Hepatocyte (in vitro differentiated cells): ENCODE results near the gene RIBC2. TPM values are rescaled to one million over a fixed set of nuclear protein-coding genes. Genes with fewer than 3 reads are reported as not detected.

Source experiments
- DNase-seq: peaks from one replicate; pipeline ENCODE4 v3.0.0-alpha.2; 2016; ENCODE audit warnings: low spot score
- H2AFZ ChIP-seq: fragments of 200-600 bp; sonication (generic); 2 replicates; pipeline ENCODE4 v1.6.0; 2016; ENCODE audit warnings: antibody characterized with exemption, mild to moderate bottlenecking
- H3K27ac ChIP-seq: fragments of 200-600 bp; sonication (generic); 2 replicates; pipeline ENCODE4 v1.5.1; 2016; ENCODE audit warnings: mild to moderate bottlenecking
- H3K27me3 ChIP-seq: fragments of 200-600 bp; sonication (generic); 2 replicates; pipeline ENCODE4 v1.6.1; 2016
- H3K36me3 ChIP-seq: fragments of 200-600 bp; sonication (generic); replicated peaks from 2 replicates; pipeline ENCODE4 v1.5.1; 2016; ENCODE audit warnings: low read depth; ENCODE audit not compliant: insufficient read depth
- H3K4me1 ChIP-seq: fragments of 200-600 bp; sonication (generic); 2 replicates; pipeline ENCODE4 v1.5.1; 2016; ENCODE audit warnings: mild to moderate bottlenecking, moderate library complexity; ENCODE audit not compliant: insufficient read depth
- H3K4me2 ChIP-seq: fragments of 200-600 bp; sonication (generic); 2 replicates; pipeline ENCODE4 v1.6.0; 2016
- H3K4me3 ChIP-seq: fragments of 200-600 bp; sonication (generic); 2 replicates; pipeline ENCODE4 v1.5.1; 2016; ENCODE audit warnings: mild to moderate bottlenecking
- H3K79me2 ChIP-seq: fragments of 200-600 bp; sonication (generic); 2 replicates; pipeline ENCODE4 v1.6.0; 2017; ENCODE audit warnings: mild to moderate bottlenecking
- H3K9me2 ChIP-seq: fragments of 200-600 bp; sonication (generic); replicated peaks from 2 replicates; pipeline ENCODE4 v1.6.0; 2017; ENCODE audit warnings: mild to moderate bottlenecking; ENCODE audit not compliant: insufficient read depth
- H3K9me3 ChIP-seq: fragments of 200-600 bp; sonication (generic); 2 replicates; pipeline ENCODE4 v1.5.1; 2016; ENCODE audit warnings: low read depth, mild to moderate bottlenecking
- H4K20me1 ChIP-seq: fragments of 200-600 bp; sonication (generic); 2 replicates; pipeline ENCODE4 v1.6.0; 2016; ENCODE audit warnings: mild to moderate bottlenecking; ENCODE audit not compliant: insufficient read depth, poor library complexity, severe bottlenecking
- CTCF ChIP-seq: fragments of 200-600 bp; sonication (generic); IDR thresholded peaks from 2 replicates; pipeline ENCODE4 v1.5.1; 2016; ENCODE audit warnings: antibody characterized with exemption, mild to moderate bottlenecking; ENCODE audit not compliant: poor library complexity
- EZH2 ChIP-seq: fragments of 200-600 bp; sonication (generic); IDR thresholded peaks from 2 replicates; pipeline ENCODE4 v1.6.1; 2016; ENCODE audit warnings: antibody characterized with exemption, mild to moderate bottlenecking, borderline replicate concordance
- EZH2phosphoT487 ChIP-seq: fragments of 200-600 bp; sonication (generic); IDR thresholded peaks from one replicate; pipeline ENCODE4 v1.6.1; 2018; ENCODE audit warnings: antibody characterized with exemption, mild to moderate bottlenecking, low read depth, moderate library complexity; ENCODE audit not compliant: unreplicated experiment, severe bottlenecking
- WGBS: methylation state at CpG from one replicate; pipeline ENCODE4 v1.1.6; 2016; ENCODE audit warnings: low lambda C conversion rate; ENCODE audit errors: missing lambda C conversion rate; 5-methylcytosine and 5-hydroxymethylcytosine counted together
- polyA plus RNA-seq: library from polyadenylated mRNA; unstranded; fragments of >200 nt; fragmentation: Nextera tagmentation; extraction: Ambion mirVana; gene quantifications from 2 replicates; pipeline ENCODE4 v1.2.1, GENCODE V29; 2016
- total RNA-seq: library from RNA; depleted of rRNA; stranded (reverse); fragments of >200 nt; gene quantifications from 2 replicates; pipeline ENCODE4 v1.2.3, GENCODE V29; 2014

RIBC2 gene
- total and polyA plus RNA-seq, 2 experiments from 2014 or later: 0.50 to 0.56 TPM

- Histone ChIP-seq H3K9me3 (no peaks in the 10 kb centered on the region), H4K20me1 (no peaks in the 10 kb centered on the region), H3K27ac (no peak overlapping the region), H3K79me2 (no peaks in the 10 kb centered on the region), H3K9me2 (no peaks in the 10 kb centered on the region), H3K4me1 (no peaks in the 10 kb centered on the region), H2AFZ (no peak overlapping the region), H3K4me2 (no peak overlapping the region), H3K4me3 (no peak overlapping the region), H3K27me3 (no peaks in the 10 kb centered on the region), H3K36me3 (no peaks in the 10 kb centered on the region)
- no peak for DNase-seq
- TF ChIP-seq CTCF: no peak
- no peak for TF ChIP-seq EZH2phosphoT487
- no peak for TF ChIP-seq EZH2
- WGBS: 85% methylated on average over 1 of the region's 1 CpG
These were observed 36.8 kb upstream of the RIBC2 start for GRCh38 chr22:45376703-45377102.

- Histone ChIP-seq H4K20me1 (no peaks in the 10 kb centered on the region), H2AFZ (no peak overlapping the region), H3K4me2 (no peak overlapping the region), H3K4me1 (no peaks in the 10 kb centered on the region), H3K9me2 (no peaks in the 10 kb centered on the region), H3K27ac (no peak overlapping the region), H3K4me3 (no peak overlapping the region), H3K27me3 (no peaks in the 10 kb centered on the region), H3K36me3 (no peaks in the 10 kb centered on the region), H3K9me3 (no peaks in the 10 kb centered on the region), H3K79me2 (no peaks in the 10 kb centered on the region)
- DNase-seq: no peak
- WGBS: 97% methylated on average over 2 of the region's 2 CpGs
- TF ChIP-seq CTCF: no peak
- TF ChIP-seq EZH2phosphoT487: no peak
- TF ChIP-seq EZH2: no peak
These were observed 32.1 kb upstream of the RIBC2 start for GRCh38 chr22:45381348-45381747.

- H3K4me1 ChIP-seq: no peaks in the 10 kb centered on the region
- no peaks in the 10 kb centered on the region for H3K9me3 ChIP-seq
- no peak overlapping the region for H3K4me2 ChIP-seq
- H4K20me1 ChIP-seq: no peaks in the 10 kb centered on the region
- H3K36me3 ChIP-seq: no peaks in the 10 kb centered on the region
- no peak overlapping the region for H3K4me3 ChIP-seq
- H3K79me2 ChIP-seq: no peaks in the 10 kb centered on the region
- no peak for TF ChIP-seq CTCF
- TF ChIP-seq EZH2: no peak
- no peak for TF ChIP-seq EZH2phosphoT487
- WGBS: 85% methylated on average over 3 of the region's 3 CpGs
- H3K27me3 ChIP-seq: no peaks in the 10 kb centered on the region
- no peak overlapping the region for H2AFZ ChIP-seq
- no peak for DNase-seq
- H3K9me2 ChIP-seq: no peaks in the 10 kb centered on the region
- H3K27ac ChIP-seq: no peak overlapping the region
These were observed 23.9 kb upstream of the RIBC2 start for GRCh38 chr22:45389546-45389945.

GRCh38 chr22:45397806-45398205 is 15.7 kb upstream of the RIBC2 start:
- TF ChIP-seq EZH2phosphoT487 (no peak), CTCF (peak; percentile 20), EZH2 (no peak)
- H3K36me3 ChIP-seq: no peaks in the 10 kb centered on the region
- H4K20me1 ChIP-seq: no peaks in the 10 kb centered on the region
- no peaks in the 10 kb centered on the region for H3K4me1 ChIP-seq
- DNase-seq: no peak
- no peaks in the 10 kb centered on the region for H3K79me2 ChIP-seq
- no peaks in the 10 kb centered on the region for H3K9me3 ChIP-seq
- no peak overlapping the region for H3K27ac ChIP-seq
- no peak overlapping the region for H2AFZ ChIP-seq
- no peaks in the 10 kb centered on the region for H3K27me3 ChIP-seq
- H3K9me2 ChIP-seq: no peaks in the 10 kb centered on the region
- H3K4me2 ChIP-seq: no peak overlapping the region
- no peak overlapping the region for H3K4me3 ChIP-seq
- WGBS: 68% methylated on average over 5 of the region's 5 CpGs
